GM20000 (cell line): ENCODE results near the gene TSPAN11.

Source experiments
- DNase-seq: peaks from one replicate; pipeline ENCODE4 v3.0.0; 2012; ENCODE audit warnings: low spot score
- CTCF ChIP-seq: IDR thresholded peaks from 2 replicates; pipeline ENCODE4 v1.5.1; 2012; ENCODE audit warnings: mild to moderate bottlenecking, control low read depth; ENCODE audit errors: extremely low read depth, missing control alignments

The TSPAN11 gene

GRCh38 chr12:30902001-30902400 is 24.5 kb upstream of the TSPAN11 start:
- no peak for TF ChIP-seq CTCF
- DNase-seq: no peak

GRCh38 chr12:30902596-30902995 is 24.0 kb upstream of the TSPAN11 start:
- TF ChIP-seq CTCF: no peak

GRCh38 chr12:30905463-30906009 is 21.0 kb upstream of the TSPAN11 start:
- TF ChIP-seq CTCF: no peak
- DNase-seq: no peak

More at GRCh38 chr12:30902596-30902995, 24.0 kb upstream of the TSPAN11 start:
- no peak for DNase-seq

- TF ChIP-seq CTCF: no peak
- DNase-seq: no peak
These were observed 18.3 kb upstream of the TSPAN11 start for GRCh38 chr12:30908076-30908721.

GRCh38 chr12:30908722-30909348 is 17.7 kb upstream of the TSPAN11 start:
- DNase-seq: no peak
- no peak for TF ChIP-seq CTCF

- no peak for TF ChIP-seq CTCF
- DNase-seq: no peak
These were observed 17.1 kb upstream of the TSPAN11 start for GRCh38 chr12:30909349-30910037.

- TF ChIP-seq CTCF: no peak
- no peak for DNase-seq
These were observed 16.6 kb upstream of the TSPAN11 start for GRCh38 chr12:30910038-30910350.
